ENCODE results near the gene OR52E8. TPM values are rescaled to one million over a fixed set of nuclear protein-coding genes. Genes with fewer than 3 reads are reported as not detected.

OR52E8 gene
- total and polyA plus RNA-seq, 9 of the 15 experiments (the other 6 are each of a cell fraction or from before 2014, with no cell fraction given), result not detected

DNA sequence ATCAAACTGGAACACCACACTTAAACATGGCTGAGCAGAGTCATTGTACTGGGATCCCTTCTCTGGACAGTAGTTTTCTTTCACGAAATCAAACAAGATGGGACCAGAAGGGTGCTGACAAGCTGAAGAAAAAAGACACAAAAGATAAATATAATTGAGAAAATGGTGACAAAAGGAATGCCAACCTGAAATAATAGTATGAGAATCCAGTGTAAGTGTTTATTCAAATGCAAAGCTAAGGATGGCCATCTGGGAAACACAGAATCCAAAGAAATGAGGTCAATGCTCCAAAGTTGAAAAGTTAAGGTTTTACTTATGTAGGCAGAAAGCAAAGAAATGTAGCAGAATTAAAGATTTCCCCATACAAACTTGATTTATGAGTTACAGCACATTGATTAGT lies 30.2 kb upstream of the OR52E8 start:
- no peak for ATAC-seq
- Histone ChIP-seq H3K9me1 (ENCODE audit: control insufficient read depth, insufficient read depth, low read length) (no peaks in the 10 kb centered on the region), H3K4me1 (replicated peaks in 1 of 2; ENCODE audit: control insufficient read depth in 2 of 2, insufficient read depth in 2 of 2, low read length in 2 of 2) (no peaks in the 10 kb centered on the region), H3K27ac (ENCODE audit: extremely low read depth, low read depth, low read length) (no peak overlapping the region), H2AFZ (ENCODE audit: low read depth, low read length) (no peak overlapping the region), H3K9ac (ENCODE audit: insufficient read depth in 1 of 2, low read depth in 2 of 2, low read length in 2 of 2) (no peak overlapping the region), H3K4me2 (ENCODE audit: insufficient read depth, low read length) (no peak overlapping the region), H4K20me1 (replicated peaks; ENCODE audit: control insufficient read depth, insufficient read depth, low read length) (no peaks in the 10 kb centered on the region), H3K27me3 (ENCODE audit: control insufficient read depth in 2 of 2, insufficient read depth in 2 of 2, low read length in 2 of 2) (no peaks in the 10 kb centered on the region; a peak in 1 of 5 replicates), H3K36me3 (ENCODE audit: control insufficient read depth, insufficient read depth, low read length) (no peaks in the 10 kb centered on the region), H3K9me3 (replicated peaks; ENCODE audit: control insufficient read depth, insufficient read depth, low read depth, low read length) (no peaks in the 10 kb centered on the region), H3K4me3 (no peak overlapping the region), H3K79me2 (ENCODE audit: control insufficient read depth, insufficient read depth, low read length) (no peaks in the 10 kb centered on the region)
- BruUV-seq (replicated peaks), result no TSS peak
- no peak for DNase-seq (ENCODE audit: extremely low read depth in 1 of 4, low spot score in 3 of 4)
- TF ChIP-seq POLR2G (IDR thresholded peaks at IDR 0.05; ENCODE audit: low read depth, low read length) (no peak), RFX5 (IDR thresholded peaks at IDR 0.05; ENCODE audit: low read depth, low read length) (no peak), PURB (CRISPR knock-in tag; IDR thresholded peaks at IDR 0.05; ENCODE audit: low read depth) (no peak), ILK (tag; IDR thresholded peaks at IDR 0.05; ENCODE audit: borderline replicate concordance, low read depth) (no peak), ZKSCAN1 (IDR thresholded peaks at IDR 0.05; ENCODE audit: low read depth, low read length) (no peak)
- TF ChIP-seq, protein P1, sequence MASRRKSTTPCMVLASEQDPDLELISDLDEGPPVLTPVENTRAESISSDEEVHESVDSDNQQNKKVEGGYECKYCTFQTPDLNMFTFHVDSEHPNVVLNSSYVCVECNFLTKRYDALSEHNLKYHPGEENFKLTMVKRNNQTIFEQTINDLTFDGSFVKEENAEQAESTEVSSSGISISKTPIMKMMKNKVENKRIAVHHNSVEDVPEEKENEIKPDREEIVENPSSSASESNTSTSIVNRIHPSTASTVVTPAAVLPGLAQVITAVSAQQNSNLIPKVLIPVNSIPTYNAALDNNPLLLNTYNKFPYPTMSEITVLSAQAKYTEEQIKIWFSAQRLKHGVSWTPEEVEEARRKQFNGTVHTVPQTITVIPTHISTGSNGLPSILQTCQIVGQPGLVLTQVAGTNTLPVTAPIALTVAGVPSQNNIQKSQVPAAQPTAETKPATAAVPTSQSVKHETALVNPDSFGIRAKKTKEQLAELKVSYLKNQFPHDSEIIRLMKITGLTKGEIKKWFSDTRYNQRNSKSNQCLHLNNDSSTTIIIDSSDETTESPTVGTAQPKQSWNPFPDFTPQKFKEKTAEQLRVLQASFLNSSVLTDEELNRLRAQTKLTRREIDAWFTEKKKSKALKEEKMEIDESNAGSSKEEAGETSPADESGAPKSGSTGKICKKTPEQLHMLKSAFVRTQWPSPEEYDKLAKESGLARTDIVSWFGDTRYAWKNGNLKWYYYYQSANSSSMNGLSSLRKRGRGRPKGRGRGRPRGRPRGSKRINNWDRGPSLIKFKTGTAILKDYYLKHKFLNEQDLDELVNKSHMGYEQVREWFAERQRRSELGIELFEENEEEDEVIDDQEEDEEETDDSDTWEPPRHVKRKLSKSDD (conservative IDR thresholded peaks at IDR 0.05; ENCODE audit: low read length), result no peak
- TF ChIP-seq, protein P2, sequence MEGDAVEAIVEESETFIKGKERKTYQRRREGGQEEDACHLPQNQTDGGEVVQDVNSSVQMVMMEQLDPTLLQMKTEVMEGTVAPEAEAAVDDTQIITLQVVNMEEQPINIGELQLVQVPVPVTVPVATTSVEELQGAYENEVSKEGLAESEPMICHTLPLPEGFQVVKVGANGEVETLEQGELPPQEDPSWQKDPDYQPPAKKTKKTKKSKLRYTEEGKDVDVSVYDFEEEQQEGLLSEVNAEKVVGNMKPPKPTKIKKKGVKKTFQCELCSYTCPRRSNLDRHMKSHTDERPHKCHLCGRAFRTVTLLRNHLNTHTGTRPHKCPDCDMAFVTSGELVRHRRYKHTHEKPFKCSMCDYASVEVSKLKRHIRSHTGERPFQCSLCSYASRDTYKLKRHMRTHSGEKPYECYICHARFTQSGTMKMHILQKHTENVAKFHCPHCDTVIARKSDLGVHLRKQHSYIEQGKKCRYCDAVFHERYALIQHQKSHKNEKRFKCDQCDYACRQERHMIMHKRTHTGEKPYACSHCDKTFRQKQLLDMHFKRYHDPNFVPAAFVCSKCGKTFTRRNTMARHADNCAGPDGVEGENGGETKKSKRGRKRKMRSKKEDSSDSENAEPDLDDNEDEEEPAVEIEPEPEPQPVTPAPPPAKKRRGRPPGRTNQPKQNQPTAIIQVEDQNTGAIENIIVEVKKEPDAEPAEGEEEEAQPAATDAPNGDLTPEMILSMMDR (IDR thresholded peaks at IDR 0.05 in 2 of 3, conservative IDR thresholded peaks at IDR 0.05 in 1 of 3; ENCODE audit: insufficient read depth in 2 of 3, low read depth in 1 of 3, low read length in 3 of 3), result no peak
- TF ChIP-seq, protein P3, sequence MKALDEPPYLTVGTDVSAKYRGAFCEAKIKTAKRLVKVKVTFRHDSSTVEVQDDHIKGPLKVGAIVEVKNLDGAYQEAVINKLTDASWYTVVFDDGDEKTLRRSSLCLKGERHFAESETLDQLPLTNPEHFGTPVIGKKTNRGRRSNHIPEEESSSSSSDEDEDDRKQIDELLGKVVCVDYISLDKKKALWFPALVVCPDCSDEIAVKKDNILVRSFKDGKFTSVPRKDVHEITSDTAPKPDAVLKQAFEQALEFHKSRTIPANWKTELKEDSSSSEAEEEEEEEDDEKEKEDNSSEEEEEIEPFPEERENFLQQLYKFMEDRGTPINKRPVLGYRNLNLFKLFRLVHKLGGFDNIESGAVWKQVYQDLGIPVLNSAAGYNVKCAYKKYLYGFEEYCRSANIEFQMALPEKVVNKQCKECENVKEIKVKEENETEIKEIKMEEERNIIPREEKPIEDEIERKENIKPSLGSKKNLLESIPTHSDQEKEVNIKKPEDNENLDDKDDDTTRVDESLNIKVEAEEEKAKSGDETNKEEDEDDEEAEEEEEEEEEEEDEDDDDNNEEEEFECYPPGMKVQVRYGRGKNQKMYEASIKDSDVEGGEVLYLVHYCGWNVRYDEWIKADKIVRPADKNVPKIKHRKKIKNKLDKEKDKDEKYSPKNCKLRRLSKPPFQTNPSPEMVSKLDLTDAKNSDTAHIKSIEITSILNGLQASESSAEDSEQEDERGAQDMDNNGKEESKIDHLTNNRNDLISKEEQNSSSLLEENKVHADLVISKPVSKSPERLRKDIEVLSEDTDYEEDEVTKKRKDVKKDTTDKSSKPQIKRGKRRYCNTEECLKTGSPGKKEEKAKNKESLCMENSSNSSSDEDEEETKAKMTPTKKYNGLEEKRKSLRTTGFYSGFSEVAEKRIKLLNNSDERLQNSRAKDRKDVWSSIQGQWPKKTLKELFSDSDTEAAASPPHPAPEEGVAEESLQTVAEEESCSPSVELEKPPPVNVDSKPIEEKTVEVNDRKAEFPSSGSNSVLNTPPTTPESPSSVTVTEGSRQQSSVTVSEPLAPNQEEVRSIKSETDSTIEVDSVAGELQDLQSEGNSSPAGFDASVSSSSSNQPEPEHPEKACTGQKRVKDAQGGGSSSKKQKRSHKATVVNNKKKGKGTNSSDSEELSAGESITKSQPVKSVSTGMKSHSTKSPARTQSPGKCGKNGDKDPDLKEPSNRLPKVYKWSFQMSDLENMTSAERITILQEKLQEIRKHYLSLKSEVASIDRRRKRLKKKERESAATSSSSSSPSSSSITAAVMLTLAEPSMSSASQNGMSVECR (CRISPR knock-in tag; IDR thresholded peaks at IDR 0.05), result no peak
- ChIA-PET CTCF (ENCODE audit: low intra/inter-chr PET ratio) (no interaction called here), POLR2A (interaction anchor here (0.6 kb wide), 1 partner anchor 165 kb away, joined by 3 read pairs; no protein-coding TSS in a partner anchor)
- intact Hi-C loops (cut with micrococcal nuclease) (no loop called here), in situ Hi-C loops (cut with MboI) (loop anchor here (10.0 kb wide), 1 partner anchor 283 kb away; no protein-coding TSS in a partner anchor)
- WGBS (ENCODE audit: insufficient coverage, low coverage, missing lambda C conversion rate), result 0% methylated on average over 1 of the region's 1 CpG
- FAIRE-seq, result no peak
